ENCODE results near the gene STEAP3. TPM values are rescaled to one million over a fixed set of nuclear protein-coding genes. Genes with fewer than 3 reads are reported as not detected.
A peak's percentile ranks its signal among the peaks of the same experiment; 100 is the strongest.

STEAP3 gene
- total RNA-seq, 8 experiments from 2014 or later = 2.2 to 60.5 (median 3.2) TPM

GRCh38 chr2:119283873-119284331 lies 60.3 kb downstream of the STEAP3 start:
- no peak overlapping the region for H3K27ac ChIP-seq
- in situ Hi-C loops (cut with MboI; ENCODE audit: low pct_unique_long_range_greater_than_20kb in 2 of 9, low sequenced_read_pairs in 9 of 9, unreplicated experiment in 9 of 9) = loop anchor here in 7 of 9 experiments (25.0 kb wide), 3 partner anchors 247 to 397 kb away; no protein-coding TSS in a partner anchor
- 0 to 83% (median 48%) methylated on average over 2 to 6 of the region's 10 CpGs; no CpG with 5 or more reads in 4 of the 10 experiments for WGBS, 10 experiments
- H3K4me3 ChIP-seq = no peak overlapping the region
- ATAC-seq (replicated peaks in 6 of 8) = peak in 3 of 8 experiments; percentile 71 to 99 (median 98)
- H3K4me1 ChIP-seq (replicated peaks in 1 of 2) = no peaks in the 10 kb centered on the region

GRCh38 chr2:119286661-119287060 lies 63.0 kb downstream of the STEAP3 start:
- 80 to 100% (median 84%) methylated on average over 1 to 3 of the region's 8 CpGs; no CpG with 5 or more reads in 6 of the 10 experiments for WGBS, 10 experiments
- no peak for ATAC-seq (replicated peaks in 6 of 8)
- H3K4me3 ChIP-seq = no peak overlapping the region
- in situ Hi-C loops (cut with MboI; ENCODE audit: low pct_unique_long_range_greater_than_20kb in 2 of 9, low sequenced_read_pairs in 9 of 9, unreplicated experiment in 9 of 9) = loop anchor here in 7 of 9 experiments (25.0 kb wide), 3 partner anchors 249 to 399 kb away; no protein-coding TSS in a partner anchor
- no peak overlapping the region for H3K27ac ChIP-seq
- no peaks in the 10 kb centered on the region for H3K4me1 ChIP-seq (replicated peaks in 1 of 2)

- ATAC-seq (replicated peaks in 6 of 8) = no peak
- in situ Hi-C loops (cut with MboI; ENCODE audit: low pct_unique_long_range_greater_than_20kb in 2 of 9, low sequenced_read_pairs in 9 of 9, unreplicated experiment in 9 of 9) = loop anchor here in 7 of 9 experiments (25.0 kb wide), 3 partner anchors 251 to 401 kb away; no protein-coding TSS in a partner anchor
- WGBS, 10 experiments = 60 to 100% (median 97%) methylated on average over 1 to 5 of the region's 6 CpGs; no CpG with 5 or more reads in 2 of the 10 experiments
- Histone ChIP-seq H3K4me3 (no peak overlapping the region), H3K27ac (no peak overlapping the region), H3K4me1 (replicated peaks in 1 of 2) (peaks cover 0 to 8% of the 10 kb centered on the region in 2 donors)
These were observed 64.9 kb downstream of the STEAP3 start for GRCh38 chr2:119288576-119288975.

- in situ Hi-C loops (cut with MboI; ENCODE audit: low pct_unique_long_range_greater_than_20kb in 2 of 9, low sequenced_read_pairs in 9 of 9, unreplicated experiment in 9 of 9) = loop anchor here in 7 of 9 experiments (25.0 kb wide), 3 partner anchors 252 to 402 kb away; no protein-coding TSS in a partner anchor
- ATAC-seq (replicated peaks in 6 of 8) = no peak
- peaks cover 0 to 8% of the 10 kb centered on the region in 2 donors for H3K4me1 ChIP-seq (replicated peaks in 1 of 2)
- no peak overlapping the region for H3K27ac ChIP-seq
- 75 to 100% (median 82%) methylated on average over 1 to 6 of the region's 11 CpGs; no CpG with 5 or more reads in 4 of the 10 experiments for WGBS, 10 experiments
- H3K4me3 ChIP-seq = no peak overlapping the region
These were observed 65.5 kb downstream of the STEAP3 start for GRCh38 chr2:119289093-119289492.

GRCh38 chr2:119289642-119290041 lies 66.0 kb downstream of the STEAP3 start:
- no peak for ATAC-seq (replicated peaks in 6 of 8)
- Histone ChIP-seq H3K27ac (no peak overlapping the region), H3K4me1 (replicated peaks in 1 of 2) (peaks cover 0 to 8% of the 10 kb centered on the region in 2 donors), H3K4me3 (no peak overlapping the region)
- in situ Hi-C loops (cut with MboI; ENCODE audit: low pct_unique_long_range_greater_than_20kb in 2 of 9, low sequenced_read_pairs in 9 of 9, unreplicated experiment in 9 of 9) = loop anchor here in 7 of 9 experiments (25.0 kb wide), 3 partner anchors 252 to 402 kb away; no protein-coding TSS in a partner anchor
- 71 to 100% (median 94%) methylated on average over 1 to 5 of the region's 6 CpGs; no CpG with 5 or more reads in 2 of the 10 experiments for WGBS, 10 experiments

GRCh38 chr2:119290859-119291587 lies 67.4 kb downstream of the STEAP3 start:
- in situ Hi-C loops (cut with MboI; ENCODE audit: low pct_unique_long_range_greater_than_20kb in 2 of 9, low sequenced_read_pairs in 9 of 9, unreplicated experiment in 9 of 9) = loop anchor here in 7 of 9 experiments (25.0 kb wide), 3 partner anchors 254 to 404 kb away; no protein-coding TSS in a partner anchor
- H3K4me3 ChIP-seq = no peak overlapping the region
- no peak overlapping the region for H3K27ac ChIP-seq
- WGBS, 10 experiments = 4 to 50% (median 23%) methylated on average over 3 to 13 of the region's 15 CpGs
- peaks cover 8 to 9% of the 10 kb centered on the region in 2 donors for H3K4me1 ChIP-seq (replicated peaks in 1 of 2)
- ATAC-seq (replicated peaks in 6 of 8) = peak; percentile 91 to 97 (median 95)

- in situ Hi-C loops (cut with MboI; ENCODE audit: low pct_unique_long_range_greater_than_20kb in 2 of 9, low sequenced_read_pairs in 9 of 9, unreplicated experiment in 9 of 9) = loop anchor here in 7 of 9 experiments (25.0 kb wide), 3 partner anchors 254 to 404 kb away; no protein-coding TSS in a partner anchor
- H3K4me3 ChIP-seq = no peak overlapping the region
These were observed 68.0 kb downstream of the STEAP3 start for GRCh38 chr2:119291588-119292167.

GRCh38 chr2:119292226-119292625 lies 68.6 kb downstream of the STEAP3 start:
- 0 to 74% (median 14%) methylated on average over 1 to 8 of the region's 8 CpGs; no CpG with 5 or more reads in 1 of the 10 experiments for WGBS, 10 experiments
- in situ Hi-C loops (cut with MboI; ENCODE audit: low pct_unique_long_range_greater_than_20kb in 2 of 9, low sequenced_read_pairs in 9 of 9, unreplicated experiment in 9 of 9) = loop anchor here in 7 of 9 experiments (25.0 kb wide), 3 partner anchors 255 to 405 kb away; no protein-coding TSS in a partner anchor
- peaks cover 8 to 9% of the 10 kb centered on the region in 2 donors for H3K4me1 ChIP-seq (replicated peaks in 1 of 2)
- no peak overlapping the region for H3K4me3 ChIP-seq
- no peak overlapping the region for H3K27ac ChIP-seq
- ATAC-seq (replicated peaks in 6 of 8) = peak in 7 of 8 experiments; percentile 22 to 70 (median 55)

More at GRCh38 chr2:119291588-119292167, 68.0 kb downstream of the STEAP3 start:
- ATAC-seq (replicated peaks in 6 of 8) = peak in 1 of 8 experiments; percentile 40
- 49 to 100% (median 78%) methylated on average over 1 to 7 of the region's 8 CpGs for WGBS, 10 experiments
- Histone ChIP-seq H3K4me1 (replicated peaks in 1 of 2) (peaks cover 8 to 9% of the 10 kb centered on the region in 2 donors), H3K27ac (no peak overlapping the region)

- H3K4me1 ChIP-seq (replicated peaks in 1 of 2) = peaks cover 8 to 9% of the 10 kb centered on the region in 2 donors
- WGBS, 10 experiments = 50 to 92% (median 86%) methylated on average over 1 to 2 of the region's 2 CpGs; no CpG with 5 or more reads in 2 of the 10 experiments
- no peak overlapping the region for H3K27ac ChIP-seq
- ATAC-seq (replicated peaks in 6 of 8) = peak in 1 of 8 experiments; percentile 15
- in situ Hi-C loops (cut with MboI; ENCODE audit: low pct_unique_long_range_greater_than_20kb in 2 of 9, low sequenced_read_pairs in 9 of 9, unreplicated experiment in 9 of 9) = loop anchor here in 7 of 9 experiments (25.0 kb wide), 3 partner anchors 256 to 406 kb away; no protein-coding TSS in a partner anchor
- no peak overlapping the region for H3K4me3 ChIP-seq
These were observed 69.6 kb downstream of the STEAP3 start for GRCh38 chr2:119293254-119293653.

- ATAC-seq (replicated peaks in 6 of 8) = no peak
- Histone ChIP-seq H3K27ac (no peak overlapping the region), H3K4me1 (replicated peaks in 1 of 2) (peaks cover 8 to 9% of the 10 kb centered on the region in 2 donors), H3K4me3 (no peak overlapping the region)
- in situ Hi-C loops (cut with MboI; ENCODE audit: low pct_unique_long_range_greater_than_20kb in 2 of 9, low sequenced_read_pairs in 9 of 9, unreplicated experiment in 9 of 9) = loop anchor here in 7 of 9 experiments (25.0 kb wide), 3 partner anchors 257 to 407 kb away; no protein-coding TSS in a partner anchor
- WGBS, 10 experiments = 60 to 100% (median 72%) methylated on average over 1 to 6 of the region's 7 CpGs; no CpG with 5 or more reads in 2 of the 10 experiments
These were observed 70.3 kb downstream of the STEAP3 start for GRCh38 chr2:119293900-119294299.

GRCh38 chr2:119294671-119295070 lies 71.0 kb downstream of the STEAP3 start:
- in situ Hi-C loops (cut with MboI; ENCODE audit: low pct_unique_long_range_greater_than_20kb in 2 of 9, low sequenced_read_pairs in 9 of 9, unreplicated experiment in 9 of 9) = loop anchor here in 7 of 9 experiments (25.0 kb wide), 3 partner anchors 257 to 407 kb away; no protein-coding TSS in a partner anchor
- no peak overlapping the region for H3K27ac ChIP-seq
- H3K4me3 ChIP-seq = no peak overlapping the region
- ATAC-seq (replicated peaks in 6 of 8) = no peak
- peaks cover 8 to 9% of the 10 kb centered on the region in 2 donors for H3K4me1 ChIP-seq (replicated peaks in 1 of 2)
- 66 to 100% (median 89%) methylated on average over 5 to 11 of the region's 14 CpGs; no CpG with 5 or more reads in 5 of the 10 experiments for WGBS, 10 experiments

GRCh38 chr2:119295688-119296375 lies 72.2 kb downstream of the STEAP3 start:
- Histone ChIP-seq H3K4me1 (replicated peaks in 1 of 2) (peaks cover 8 to 9% of the 10 kb centered on the region in 2 donors), H3K27ac (no peak overlapping the region), H3K4me3 (no peak overlapping the region)
- WGBS, 10 experiments = 17 to 100% (median 62%) methylated on average over 1 to 8 of the region's 10 CpGs; no CpG with 5 or more reads in 2 of the 10 experiments
- in situ Hi-C loops (cut with MboI; ENCODE audit: low pct_unique_long_range_greater_than_20kb in 2 of 9, low sequenced_read_pairs in 9 of 9, unreplicated experiment in 9 of 9) = loop anchor here in 7 of 9 experiments (25.0 kb wide), 3 partner anchors 259 to 409 kb away; no protein-coding TSS in a partner anchor
- peak in 5 of 8 experiments; percentile 38 to 75 (median 49) for ATAC-seq (replicated peaks in 6 of 8)

All from motor neuron (in vitro differentiated cells).